ENCODE results near the gene RER1.

The RER1 gene

DNA sequence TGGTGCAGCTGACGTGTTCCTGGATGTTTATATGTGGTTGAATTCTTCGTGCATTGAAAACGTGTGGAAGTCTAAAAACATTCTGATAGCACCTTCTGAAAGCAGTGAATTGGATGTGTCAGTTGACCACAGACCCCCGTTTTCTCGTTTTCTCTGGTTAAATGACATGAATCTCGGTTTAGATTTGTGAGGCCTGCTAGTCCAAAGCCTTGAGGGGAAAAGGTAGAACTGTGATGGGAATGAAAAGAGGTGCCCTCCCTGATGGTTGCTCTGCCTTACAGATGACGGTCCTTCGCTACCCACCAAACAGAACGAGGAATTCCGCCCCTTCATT is 8.9 kb downstream of the RER1 start:
- TF ChIP-seq, protein P1, sequence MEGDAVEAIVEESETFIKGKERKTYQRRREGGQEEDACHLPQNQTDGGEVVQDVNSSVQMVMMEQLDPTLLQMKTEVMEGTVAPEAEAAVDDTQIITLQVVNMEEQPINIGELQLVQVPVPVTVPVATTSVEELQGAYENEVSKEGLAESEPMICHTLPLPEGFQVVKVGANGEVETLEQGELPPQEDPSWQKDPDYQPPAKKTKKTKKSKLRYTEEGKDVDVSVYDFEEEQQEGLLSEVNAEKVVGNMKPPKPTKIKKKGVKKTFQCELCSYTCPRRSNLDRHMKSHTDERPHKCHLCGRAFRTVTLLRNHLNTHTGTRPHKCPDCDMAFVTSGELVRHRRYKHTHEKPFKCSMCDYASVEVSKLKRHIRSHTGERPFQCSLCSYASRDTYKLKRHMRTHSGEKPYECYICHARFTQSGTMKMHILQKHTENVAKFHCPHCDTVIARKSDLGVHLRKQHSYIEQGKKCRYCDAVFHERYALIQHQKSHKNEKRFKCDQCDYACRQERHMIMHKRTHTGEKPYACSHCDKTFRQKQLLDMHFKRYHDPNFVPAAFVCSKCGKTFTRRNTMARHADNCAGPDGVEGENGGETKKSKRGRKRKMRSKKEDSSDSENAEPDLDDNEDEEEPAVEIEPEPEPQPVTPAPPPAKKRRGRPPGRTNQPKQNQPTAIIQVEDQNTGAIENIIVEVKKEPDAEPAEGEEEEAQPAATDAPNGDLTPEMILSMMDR (IDR thresholded peaks at IDR 0.05), result no peak
- no peak overlapping the region for H3K4me3 ChIP-seq
- DNase-seq (ENCODE audit: low spot score), result no peak
- no peak overlapping the region for H3K27ac ChIP-seq

DNA sequence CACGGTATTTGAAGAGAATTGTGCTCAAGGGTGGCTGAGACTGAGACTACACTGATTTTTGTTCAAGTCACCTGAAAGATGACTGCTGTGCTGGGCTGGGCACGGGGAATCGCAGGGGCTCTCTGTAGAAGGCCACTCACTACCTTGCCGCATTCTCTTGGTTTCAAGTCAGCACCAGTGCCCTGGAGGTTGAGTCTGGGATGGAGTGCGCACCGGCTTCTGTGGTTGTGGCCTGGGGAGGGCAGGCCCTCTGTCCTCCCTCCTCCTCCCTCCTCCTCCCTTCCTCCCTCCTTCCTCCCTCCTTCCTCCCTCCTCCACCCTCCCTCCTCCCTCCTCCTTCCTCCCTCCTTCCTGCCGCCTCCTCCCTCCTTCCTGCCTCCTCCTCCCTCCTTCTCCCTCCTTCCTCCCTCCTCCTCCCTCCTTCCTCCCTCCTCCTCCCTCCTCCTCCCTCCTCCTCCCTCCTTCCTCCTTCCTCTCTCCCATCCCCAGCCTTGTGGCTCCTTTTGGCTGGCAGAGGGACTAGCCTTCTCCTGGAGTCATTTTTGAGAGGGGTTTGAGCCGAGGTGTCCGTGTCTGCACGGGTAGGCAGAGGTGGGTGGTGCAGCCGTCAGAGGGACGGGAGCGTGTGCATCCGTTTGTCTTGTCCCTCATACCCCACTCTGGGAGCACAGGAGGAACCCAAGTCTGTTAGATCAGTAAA is 9.5 kb downstream of the RER1 start:
- H3K27ac ChIP-seq, result no peak overlapping the region
- TF ChIP-seq, protein P1 (IDR thresholded peaks at IDR 0.05), result no peak
- no peak overlapping the region for H3K4me3 ChIP-seq
- DNase-seq (ENCODE audit: low spot score), result no peak

DNA sequence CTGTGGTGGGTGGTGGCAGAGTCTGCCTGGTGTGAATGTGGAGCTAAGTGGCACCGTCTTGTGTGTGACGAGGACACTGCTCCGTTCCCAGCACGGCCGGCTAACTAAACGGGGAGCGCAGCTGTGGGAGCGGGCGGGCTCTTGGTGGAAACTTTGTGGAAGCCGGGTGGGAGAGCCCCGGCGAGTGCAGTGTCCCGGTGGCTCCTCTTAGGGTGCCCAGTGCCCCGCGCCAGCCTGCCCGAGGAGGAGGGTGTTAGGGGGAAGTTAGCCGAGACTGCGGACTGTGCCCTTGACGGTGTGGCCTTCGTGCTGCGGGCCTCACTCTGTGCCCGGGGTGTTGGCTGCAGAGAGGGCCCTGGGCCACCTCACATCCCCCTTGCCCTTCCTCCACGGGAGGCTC is 10.8 kb downstream of the RER1 start:
- no peak for DNase-seq (ENCODE audit: low spot score)
- TF ChIP-seq, protein P1 (IDR thresholded peaks at IDR 0.05), result no peak
- Histone ChIP-seq H3K4me3 (no peak overlapping the region), H3K27ac (no peak overlapping the region)

DNA sequence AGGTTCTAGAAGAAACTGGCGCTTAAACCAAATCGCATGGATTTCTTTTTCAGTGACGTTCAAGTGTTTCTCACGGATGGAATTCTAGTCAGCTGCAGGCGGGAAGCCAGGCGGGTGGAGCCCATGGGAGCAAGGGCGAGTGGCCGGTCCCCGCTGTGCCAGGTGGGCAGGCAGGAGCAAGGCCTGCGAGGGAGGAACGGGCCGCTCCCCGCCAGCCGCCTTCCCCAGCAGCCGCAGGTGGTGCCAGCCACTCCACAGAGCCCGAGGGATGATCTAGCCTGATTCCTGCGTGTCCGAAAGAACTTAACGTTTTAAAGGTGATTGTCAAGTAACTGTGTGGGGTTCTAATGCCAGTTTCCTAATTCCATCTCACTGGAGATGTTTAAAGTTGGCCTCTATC is 11.6 kb downstream of the RER1 start:
- H3K4me3 ChIP-seq, result no peak overlapping the region
- TF ChIP-seq, protein P1 (IDR thresholded peaks at IDR 0.05), result no peak
- no peak overlapping the region for H3K27ac ChIP-seq
- no peak for DNase-seq (ENCODE audit: low spot score)

DNA sequence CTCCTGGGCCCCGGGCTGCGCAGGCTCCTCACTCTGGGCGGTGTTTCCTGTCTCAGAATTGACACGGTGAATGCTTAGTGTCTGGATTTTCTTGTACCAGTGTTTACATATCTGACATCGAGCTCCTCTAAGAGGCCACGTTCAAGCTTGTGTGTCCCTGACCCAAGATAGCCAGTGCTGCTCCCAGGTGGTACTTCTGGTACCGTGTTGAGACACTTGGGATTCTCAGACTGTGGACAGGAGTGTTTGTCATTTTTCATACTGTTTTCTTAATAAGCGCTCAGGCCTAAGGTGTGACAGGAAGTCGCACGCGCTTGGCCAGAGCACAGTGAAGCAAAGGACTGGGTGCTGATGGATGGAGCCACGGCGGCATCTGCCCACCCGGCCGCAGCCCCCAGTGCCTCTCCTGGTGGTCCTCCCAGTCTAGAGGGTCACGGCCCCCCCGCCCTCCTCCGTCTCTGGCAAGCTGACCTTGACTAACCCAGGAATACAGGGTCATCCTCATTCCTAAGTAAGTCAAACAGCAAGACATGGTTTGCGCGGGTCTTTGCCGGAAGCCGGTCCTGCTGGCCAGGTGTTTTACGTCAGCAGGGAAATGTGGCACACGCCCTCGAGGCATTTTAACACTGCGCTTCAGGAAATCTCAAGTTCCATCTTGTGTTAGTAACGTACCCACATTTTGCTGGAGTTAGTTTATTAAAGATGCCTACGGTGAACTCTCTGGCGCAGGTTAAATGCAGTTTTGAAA is 12.7 kb downstream of the RER1 start:
- DNase-seq (ENCODE audit: low spot score), result no peak
- TF ChIP-seq, protein P1 (IDR thresholded peaks at IDR 0.05), result no peak
- Histone ChIP-seq H3K27ac (no peak overlapping the region), H3K4me3 (no peak overlapping the region)

DNA sequence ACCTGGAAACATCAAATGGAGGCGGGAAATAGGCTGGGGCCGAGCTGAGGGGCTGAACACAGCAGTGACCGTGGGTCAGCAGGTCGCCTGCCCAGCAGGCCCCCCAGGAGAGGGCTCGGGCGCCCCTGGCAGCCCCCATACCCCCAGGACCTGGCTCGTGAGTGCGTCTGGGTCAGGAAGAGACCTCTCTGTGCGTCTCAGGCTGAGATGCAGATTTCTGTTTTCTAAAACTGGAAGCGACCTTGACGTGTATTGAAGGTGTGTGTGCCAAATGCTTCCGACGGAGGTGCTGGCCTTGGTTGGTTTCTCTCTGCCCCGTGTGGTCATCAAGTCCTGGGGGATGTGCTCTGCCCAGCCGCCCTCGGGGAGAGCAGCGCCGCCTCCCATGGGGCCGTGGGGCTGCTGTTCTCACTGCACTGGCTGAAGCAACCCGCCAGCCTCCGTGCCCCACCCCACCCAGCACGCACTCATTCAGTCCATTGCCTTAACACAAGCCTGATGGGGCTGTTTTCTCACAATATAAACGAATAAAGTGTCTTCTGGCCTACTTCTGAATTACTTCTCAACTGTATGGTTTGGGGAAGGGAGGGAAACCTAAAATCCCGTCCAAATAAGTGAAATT is 13.4 kb downstream of the RER1 start:
- Histone ChIP-seq H3K4me3 (no peak overlapping the region), H3K27ac (no peak overlapping the region)
- DNase-seq (ENCODE audit: low spot score), result no peak
- TF ChIP-seq, protein P1 (IDR thresholded peaks at IDR 0.05), result no peak
